Rectal smooth muscle tissue (tissue), 1 donor: ENCODE results near the gene PLXNA4.

Source experiments
- H3K27ac ChIP-seq: one replicate; pipeline ENCODE4 v1.7.0; 2013; ENCODE audit warnings: low read depth, low read length, inconsistent platforms
- H3K27me3 ChIP-seq: one replicate; pipeline ENCODE4 v1.7.0; 2013; ENCODE audit warnings: low read length; ENCODE audit not compliant: control insufficient read depth, insufficient read depth
- H3K36me3 ChIP-seq: one replicate; pipeline ENCODE4 v1.7.0; 2013; ENCODE audit warnings: low read length; ENCODE audit not compliant: control insufficient read depth, insufficient read depth
- H3K4me1 ChIP-seq: one replicate; pipeline ENCODE4 v1.7.0; 2013; ENCODE audit warnings: low read length; ENCODE audit not compliant: control insufficient read depth, insufficient read depth
- H3K4me3 ChIP-seq: one replicate; pipeline ENCODE4 v1.7.0; 2013; ENCODE audit warnings: low read length
- H3K9ac ChIP-seq: one replicate; pipeline ENCODE4 v1.7.0; 2013; ENCODE audit warnings: low read length

PLXNA4 gene

DNA sequence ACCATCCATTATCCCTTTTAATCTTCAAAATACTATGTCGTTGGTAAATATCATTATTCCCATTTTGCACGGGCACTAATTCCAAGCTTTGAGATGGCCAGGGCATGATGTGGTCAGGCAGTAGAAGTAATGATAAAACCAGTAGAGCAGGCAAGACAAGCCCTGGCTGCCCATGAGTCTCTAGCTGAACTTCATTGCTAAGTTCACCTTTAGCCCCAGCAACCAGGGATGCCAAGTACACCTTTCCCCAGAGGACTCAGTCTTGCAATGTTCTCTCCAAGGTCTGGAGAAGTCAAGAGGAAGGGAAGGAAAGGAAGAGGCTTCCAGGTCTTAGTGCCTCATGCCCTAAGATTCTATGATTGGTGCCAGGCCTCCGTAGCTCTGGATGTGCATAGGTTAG lies 203.2 kb downstream of the PLXNA4 start:
- peaks cover 6% of the 10 kb centered on the region for H3K4me1 ChIP-seq
- H3K9ac ChIP-seq = no peak overlapping the region
- no peak overlapping the region for H3K4me3 ChIP-seq
- no peaks in the 10 kb centered on the region for H3K27me3 ChIP-seq
- H3K27ac ChIP-seq = no peak overlapping the region
- no peaks in the 10 kb centered on the region for H3K36me3 ChIP-seq

DNA sequence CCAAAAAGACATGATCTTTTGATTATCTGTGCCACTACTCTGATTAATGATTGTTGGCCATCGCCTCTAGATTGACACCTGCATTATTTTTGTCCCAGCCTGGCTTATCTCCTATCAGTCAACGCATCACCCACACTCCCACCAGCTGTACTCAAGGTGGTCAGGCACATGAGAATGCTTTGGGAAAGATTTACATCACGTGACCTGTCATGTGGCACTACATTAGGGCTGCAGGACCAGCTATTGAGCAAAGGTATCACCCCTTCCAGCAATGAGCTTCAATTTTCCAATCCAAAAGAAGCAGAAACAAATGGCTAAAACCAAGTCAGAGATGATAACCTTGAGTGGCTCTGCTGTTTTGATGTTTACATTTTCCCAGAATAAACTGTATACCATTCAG lies 204.3 kb downstream of the PLXNA4 start:
- Histone ChIP-seq H3K9ac (no peak overlapping the region), H3K4me3 (no peak overlapping the region), H3K27me3 (no peaks in the 10 kb centered on the region), H3K4me1 (peaks cover 6% of the 10 kb centered on the region), H3K27ac (no peak overlapping the region), H3K36me3 (no peaks in the 10 kb centered on the region)

DNA sequence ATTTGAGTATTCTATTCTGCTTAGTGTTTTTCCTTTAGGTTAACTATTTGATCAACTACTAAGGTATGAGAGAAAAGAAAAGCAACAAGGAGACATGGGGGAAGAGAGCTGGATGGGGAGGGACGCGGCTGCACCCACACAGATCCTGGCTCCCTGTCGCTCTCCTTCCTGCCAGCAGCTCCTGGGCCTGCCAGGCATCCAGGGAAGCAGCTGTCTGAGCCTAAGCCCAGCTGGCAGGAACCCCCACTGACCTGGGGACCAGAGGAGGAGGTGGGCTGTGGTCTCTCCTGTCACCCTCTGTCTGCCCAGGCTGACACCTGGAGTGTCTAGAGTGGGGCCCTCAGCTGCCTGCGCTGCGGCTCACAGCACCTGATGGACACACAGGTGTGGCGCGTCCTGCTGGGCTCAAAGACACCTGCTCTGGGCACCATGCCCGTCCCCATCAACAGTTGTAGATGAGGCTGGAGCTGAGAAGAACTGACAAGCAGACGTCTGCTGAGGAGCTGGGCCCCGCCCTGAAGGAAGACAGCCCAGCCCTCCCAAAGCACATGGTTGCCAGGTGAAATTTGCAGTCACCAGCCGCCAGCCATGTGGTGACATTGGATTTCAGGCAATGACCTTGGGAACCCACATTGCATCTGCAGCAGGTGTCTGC lies 207.9 kb downstream of the PLXNA4 start:
- Histone ChIP-seq H3K27me3 (no peaks in the 10 kb centered on the region), H3K27ac (no peak overlapping the region), H3K9ac (no peak overlapping the region), H3K4me1 (no peaks in the 10 kb centered on the region), H3K4me3 (no peak overlapping the region), H3K36me3 (no peaks in the 10 kb centered on the region)

DNA sequence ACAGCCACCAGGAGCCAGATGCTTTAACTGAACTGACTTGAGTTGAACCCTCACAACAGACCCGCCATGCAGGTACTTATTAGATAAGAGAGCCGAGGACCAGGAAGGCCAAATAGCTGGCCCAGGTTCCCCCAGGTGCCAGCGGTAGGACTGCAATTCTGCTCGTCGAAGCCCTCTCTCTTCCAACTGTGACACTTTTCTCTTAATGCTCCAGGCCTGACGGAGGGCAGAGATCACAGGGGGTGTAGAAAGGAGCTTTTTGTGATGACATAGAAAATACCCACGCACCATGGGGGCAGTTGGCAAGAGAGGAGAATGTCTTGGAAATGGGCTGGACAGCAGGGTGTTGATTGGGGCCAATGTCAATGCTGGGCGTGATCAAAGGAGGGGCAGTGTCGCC lies 208.5 kb downstream of the PLXNA4 start:
- H3K9ac ChIP-seq = no peak overlapping the region
- no peak overlapping the region for H3K4me3 ChIP-seq
- H3K4me1 ChIP-seq = no peaks in the 10 kb centered on the region
- H3K27me3 ChIP-seq = no peaks in the 10 kb centered on the region
- H3K36me3 ChIP-seq = no peaks in the 10 kb centered on the region
- H3K27ac ChIP-seq = no peak overlapping the region

DNA sequence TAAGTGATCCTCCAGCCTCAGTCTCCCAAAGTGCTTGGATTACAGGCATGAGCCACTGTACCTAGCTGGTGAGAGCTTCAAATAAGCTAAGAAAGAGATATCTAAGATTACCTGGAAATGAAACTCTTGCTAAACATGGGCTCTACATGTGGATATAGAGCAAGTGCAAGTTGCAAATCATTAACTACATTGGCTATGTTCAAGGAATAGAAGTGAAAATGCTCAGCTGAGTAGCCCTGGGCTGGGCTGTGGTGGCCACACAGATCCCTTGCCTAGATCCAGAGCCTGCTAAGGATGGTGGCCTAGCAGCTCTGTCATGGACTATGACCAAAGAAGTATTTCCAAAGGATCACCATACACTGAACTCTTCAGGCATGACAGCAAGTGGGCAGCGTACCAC lies 209.3 kb downstream of the PLXNA4 start:
- Histone ChIP-seq H3K36me3 (no peaks in the 10 kb centered on the region), H3K4me3 (no peak overlapping the region), H3K9ac (no peak overlapping the region), H3K4me1 (no peaks in the 10 kb centered on the region), H3K27ac (no peak overlapping the region), H3K27me3 (no peaks in the 10 kb centered on the region)

DNA sequence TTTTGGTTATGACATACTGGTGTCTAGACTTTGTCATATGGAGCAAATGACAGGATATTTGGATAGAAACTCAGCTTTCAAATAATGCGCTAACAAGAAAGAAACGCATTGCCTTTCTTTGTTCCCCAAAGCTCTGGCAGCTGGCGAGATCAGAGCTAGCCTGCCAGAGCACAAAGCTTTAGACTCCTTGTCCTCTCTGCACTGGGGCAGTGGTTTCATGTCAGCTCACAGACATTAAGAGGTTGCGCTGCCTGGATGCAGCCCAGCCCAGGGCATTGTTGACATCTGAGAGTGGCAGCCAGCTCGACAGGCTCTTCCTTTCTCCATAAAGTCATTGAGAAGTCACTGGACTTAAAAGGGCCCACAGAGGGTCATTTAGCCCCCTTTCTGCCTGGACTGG lies 212.0 kb downstream of the PLXNA4 start:
- Histone ChIP-seq H3K4me1 (no peaks in the 10 kb centered on the region), H3K9ac (no peak overlapping the region), H3K36me3 (no peaks in the 10 kb centered on the region), H3K27ac (no peak overlapping the region), H3K27me3 (no peaks in the 10 kb centered on the region), H3K4me3 (no peak overlapping the region)

DNA sequence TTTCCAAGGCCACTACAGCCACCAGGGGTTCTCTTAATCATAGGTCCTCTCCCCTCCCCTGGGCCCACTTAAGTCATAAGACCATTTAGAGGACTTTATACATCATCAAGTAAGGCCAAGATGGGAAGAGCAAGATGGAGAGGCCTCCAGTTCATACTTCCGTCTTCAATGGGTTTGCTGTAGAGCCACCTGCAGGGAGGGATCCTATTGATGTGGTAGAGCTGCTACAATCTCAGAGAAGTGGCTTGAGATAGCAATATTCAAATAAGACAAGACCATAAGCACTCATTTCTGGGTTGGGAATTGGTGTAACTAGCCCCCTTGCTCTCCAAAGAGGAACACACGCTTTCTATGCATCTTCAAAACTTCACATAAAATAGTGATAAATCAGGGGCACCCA lies 214.2 kb downstream of the PLXNA4 start:
- Histone ChIP-seq H3K4me3 (no peak overlapping the region), H3K9ac (no peak overlapping the region), H3K4me1 (no peaks in the 10 kb centered on the region), H3K27me3 (no peaks in the 10 kb centered on the region), H3K27ac (no peak overlapping the region), H3K36me3 (no peaks in the 10 kb centered on the region)

DNA sequence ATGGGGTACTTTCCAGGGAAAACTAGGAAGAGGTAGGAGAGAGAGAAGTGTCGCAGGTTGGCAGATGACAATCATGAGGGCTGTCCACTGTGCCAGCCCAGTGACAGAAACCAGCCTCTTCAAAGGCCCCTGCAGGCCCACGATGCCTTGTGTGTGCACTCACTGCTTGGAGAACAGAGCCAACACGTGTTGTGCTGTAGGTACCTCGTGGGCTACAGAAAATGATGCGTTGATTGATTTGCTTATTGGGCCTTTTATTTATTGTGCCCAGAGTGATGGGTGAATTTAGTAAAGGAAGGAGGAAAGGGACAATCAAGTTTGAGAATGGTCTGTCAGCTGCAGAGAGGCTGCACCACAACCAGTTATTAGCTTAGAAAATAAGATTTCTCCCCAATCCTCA lies 215.1 kb downstream of the PLXNA4 start:
- H3K36me3 ChIP-seq = no peaks in the 10 kb centered on the region
- H3K27me3 ChIP-seq = no peaks in the 10 kb centered on the region
- H3K27ac ChIP-seq = no peak overlapping the region
- no peak overlapping the region for H3K9ac ChIP-seq
- no peaks in the 10 kb centered on the region for H3K4me1 ChIP-seq
- H3K4me3 ChIP-seq = no peak overlapping the region

DNA sequence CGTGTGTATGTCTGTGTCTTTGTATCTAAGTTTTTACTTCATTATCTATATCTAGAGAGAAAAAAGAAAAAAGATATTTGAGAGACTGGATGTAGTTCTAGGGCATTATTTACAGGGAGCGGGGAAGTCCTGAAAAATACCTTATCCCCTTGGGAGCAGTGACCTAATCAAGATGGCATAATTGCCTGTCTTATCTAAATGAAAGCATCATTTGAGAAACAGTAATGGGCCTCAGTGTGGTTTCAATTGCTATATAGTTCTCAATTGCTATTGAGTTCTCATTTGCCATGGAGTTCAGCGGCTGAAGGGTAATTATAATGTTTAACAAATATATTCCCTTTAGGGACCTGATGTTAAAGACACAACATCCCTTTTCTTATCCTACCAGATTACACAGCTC lies 216.5 kb downstream of the PLXNA4 start:
- H3K9ac ChIP-seq = no peak overlapping the region
- H3K27me3 ChIP-seq = no peaks in the 10 kb centered on the region
- H3K4me3 ChIP-seq = no peak overlapping the region
- H3K4me1 ChIP-seq = no peaks in the 10 kb centered on the region
- no peak overlapping the region for H3K27ac ChIP-seq
- no peaks in the 10 kb centered on the region for H3K36me3 ChIP-seq

DNA sequence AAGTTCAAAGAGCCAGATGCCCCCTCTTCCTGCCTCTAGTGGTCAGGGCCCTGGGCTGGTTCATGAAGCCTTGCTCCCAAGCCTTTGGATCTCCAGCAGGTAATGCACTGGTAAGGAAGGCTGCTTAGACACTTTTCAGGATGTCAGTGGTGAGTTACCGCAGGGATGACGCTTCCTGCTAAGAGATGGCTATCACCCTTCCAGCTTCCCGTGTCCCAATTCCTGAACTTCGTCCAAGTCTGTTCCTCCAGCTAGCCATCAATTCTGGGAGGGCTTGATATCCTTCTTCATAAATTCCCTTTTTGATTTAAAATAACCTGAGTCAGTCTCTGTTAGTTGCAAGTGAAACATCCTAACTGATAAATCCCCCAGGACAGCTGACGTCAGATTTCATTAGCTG lies 221.2 kb downstream of the PLXNA4 start:
- Histone ChIP-seq H3K9ac (no peak overlapping the region), H3K4me1 (no peaks in the 10 kb centered on the region), H3K4me3 (no peak overlapping the region), H3K27ac (no peak overlapping the region), H3K36me3 (no peaks in the 10 kb centered on the region), H3K27me3 (no peaks in the 10 kb centered on the region)

DNA sequence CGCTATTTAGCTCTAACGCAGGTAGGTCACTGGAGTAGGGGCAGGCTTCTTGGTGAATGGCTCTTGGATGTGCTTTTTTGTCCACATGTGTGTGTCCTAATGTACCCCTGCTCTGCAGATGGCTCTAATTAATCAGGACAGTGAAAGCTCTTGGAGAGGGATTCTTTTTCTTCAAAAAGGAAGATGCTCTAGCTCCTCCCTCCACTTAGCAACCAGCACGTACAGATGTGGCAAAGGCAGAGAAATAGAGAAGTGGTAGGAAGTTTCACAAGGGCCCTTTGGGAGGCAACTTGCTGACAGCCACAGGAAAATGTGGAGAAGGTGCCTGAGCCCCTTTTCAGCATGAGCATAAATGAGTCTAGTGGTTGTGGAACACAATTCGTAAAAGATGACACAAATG lies 221.7 kb downstream of the PLXNA4 start:
- Histone ChIP-seq H3K27ac (no peak overlapping the region), H3K36me3 (no peaks in the 10 kb centered on the region), H3K4me3 (no peak overlapping the region), H3K9ac (no peak overlapping the region), H3K4me1 (no peaks in the 10 kb centered on the region), H3K27me3 (no peaks in the 10 kb centered on the region)

DNA sequence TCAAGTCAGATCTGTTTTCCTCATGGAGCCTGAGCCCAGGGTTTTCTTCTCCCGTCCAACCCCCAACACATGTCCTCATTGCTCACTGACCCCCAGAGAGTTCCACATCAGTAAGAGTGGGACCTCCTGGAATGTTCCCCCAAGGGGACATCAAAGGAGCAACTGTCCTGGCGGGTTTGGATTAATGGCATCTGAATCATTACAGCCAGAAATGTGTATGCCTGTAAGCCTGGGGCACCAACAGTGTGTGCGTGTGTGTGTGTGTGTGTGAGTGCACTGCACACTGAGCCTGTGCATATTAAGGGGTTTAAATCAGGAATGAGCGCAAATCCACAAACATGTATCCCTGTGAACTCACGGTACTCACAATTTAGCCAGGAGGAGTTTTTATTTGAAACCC lies 222.3 kb downstream of the PLXNA4 start:
- no peaks in the 10 kb centered on the region for H3K27me3 ChIP-seq
- H3K9ac ChIP-seq = no peak overlapping the region
- no peak overlapping the region for H3K27ac ChIP-seq
- H3K36me3 ChIP-seq = no peaks in the 10 kb centered on the region
- no peak overlapping the region for H3K4me3 ChIP-seq
- H3K4me1 ChIP-seq = no peaks in the 10 kb centered on the region

DNA sequence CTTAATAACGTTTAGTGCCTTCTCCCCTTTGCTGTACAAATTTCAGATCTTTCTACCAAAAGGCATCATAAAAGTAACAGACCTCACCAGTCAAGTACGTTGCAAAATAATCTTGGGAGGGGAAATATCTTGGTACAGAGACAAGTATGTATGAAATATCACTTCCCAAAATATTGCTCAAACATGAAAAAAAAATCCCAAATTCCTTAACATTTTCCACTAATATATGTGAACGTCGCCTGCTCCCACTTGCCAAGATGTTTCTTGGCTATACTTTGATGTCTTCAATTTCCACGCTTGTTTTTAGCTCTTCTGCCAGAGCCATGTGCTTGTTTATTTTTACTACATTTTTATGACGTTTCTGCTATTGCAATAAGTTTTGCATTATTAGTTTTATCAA lies 223.5 kb downstream of the PLXNA4 start:
- Histone ChIP-seq H3K4me1 (no peaks in the 10 kb centered on the region), H3K9ac (no peak overlapping the region), H3K27ac (no peak overlapping the region), H3K4me3 (no peak overlapping the region), H3K27me3 (no peaks in the 10 kb centered on the region), H3K36me3 (no peaks in the 10 kb centered on the region)
